Activated naive CD4-positive, alpha-beta T cell treated with anti-CD3 and anti-CD28 coated beads, Interleukin-2, amount 50 U/mL, for 72 hours (primary cell): Measurements from ENCODE around the gene POTEM. TPM values are rescaled to one million over a fixed set of nuclear protein-coding genes. Genes with fewer than 3 reads are reported as not detected.
"Not testable (repeated sequence)": the region's sequence is repeated elsewhere in the genome, so short reads cannot be mapped to it uniquely, and the experiment has no call there.

Source experiments
- ATAC-seq, 2 donors: fragments of 150-1000 bp; cut with Tn5 transposase; 2 replicates each; pipeline ENCODE4 v1.10.0; 2021; ENCODE audit warnings: mild to moderate bottlenecking in 2 of 2, moderate library complexity in 2 of 2
- DNase-seq, 2 donors: peaks; one replicate each; pipeline ENCODE4 v3.0.0; 2021 to 2022; ENCODE audit warnings: low spot score in 2 of 2
- H3K27ac Mint-ChIP-seq, 2 donors: one replicate each; pipeline ENCODE4 v1.8.0; 2022; ENCODE audit warnings: mild to moderate bottlenecking in 2 of 2, mixed read lengths in 2 of 2
- H3K36me3 Mint-ChIP-seq, 2 donors: one replicate each; pipeline ENCODE4 v1.8.0; 2022; ENCODE audit warnings: mixed read lengths in 2 of 2
- H3K9me3 Mint-ChIP-seq, 2 donors: one replicate each; pipeline ENCODE4 v1.8.0; 2022; ENCODE audit warnings: mixed read lengths in 2 of 2
- total RNA-seq, 2 donors: library from RNA; stranded (reverse); gene quantifications; one replicate each; pipeline ENCODE4 v1.2.3, GENCODE V29; 2022

The POTEM gene
- total RNA-seq: not detected

DNA sequence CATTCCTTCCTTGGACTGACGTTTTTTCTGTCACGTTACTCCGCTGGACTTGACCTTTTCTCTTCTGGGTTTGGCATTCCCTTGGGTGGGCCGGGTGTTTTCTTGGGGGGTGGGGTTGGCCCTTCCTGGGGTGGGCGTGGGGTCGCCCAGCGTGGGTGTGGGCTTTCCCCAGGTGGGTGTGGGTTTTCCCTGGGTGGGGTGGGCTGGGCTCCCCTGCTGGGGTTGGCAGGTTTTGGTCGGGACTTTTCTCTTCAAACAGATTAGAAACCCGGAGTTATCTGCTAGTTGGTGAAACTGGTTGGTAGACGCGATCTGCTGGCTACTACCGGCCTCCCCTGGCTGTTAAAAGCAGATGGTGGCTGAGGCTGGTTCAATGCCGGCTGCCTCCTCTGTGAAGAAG lies at the start of gene POTEM:
Gene POTEM (plus strand): TSS at position 301 of the 400 bp plus-strand sequence. CDS start 52 bp downstream, at position 353.
- H3K9me3 Mint-ChIP-seq, H3K36me3 Mint-ChIP-seq, H3K27ac Mint-ChIP-seq, ATAC-seq, DNase-seq: not testable (repeated sequence)

DNA sequence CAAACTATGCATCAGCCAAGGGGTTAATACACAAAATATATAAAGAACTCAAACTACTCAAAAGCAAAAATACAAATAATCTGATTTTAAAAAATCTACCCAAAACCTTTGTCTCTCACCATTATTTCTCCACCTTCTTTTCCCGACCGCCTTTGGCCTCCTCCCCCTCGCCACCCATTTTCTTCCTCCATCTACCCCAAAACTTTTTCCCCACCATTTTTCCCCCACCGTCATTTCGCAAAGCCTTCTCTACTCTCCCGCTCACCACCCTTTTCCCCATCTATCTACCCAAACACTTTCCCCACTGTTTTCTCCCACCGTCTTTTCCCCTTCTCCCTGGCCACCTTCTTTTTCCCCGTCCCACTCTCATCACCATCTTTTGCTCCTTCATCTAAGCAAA lies 48.9 kb upstream of the POTEM start:
- H3K9me3 Mint-ChIP-seq, ATAC-seq, H3K36me3 Mint-ChIP-seq, DNase-seq, H3K27ac Mint-ChIP-seq: not testable (repeated sequence)

- not testable (repeated sequence) for H3K36me3 Mint-ChIP-seq, DNase-seq, ATAC-seq, H3K27ac Mint-ChIP-seq, H3K9me3 Mint-ChIP-seq
These were observed 47.2 kb upstream of the POTEM start for GRCh38 chr14:18920052-18920451.

- not testable (repeated sequence) for DNase-seq, H3K36me3 Mint-ChIP-seq, ATAC-seq, H3K9me3 Mint-ChIP-seq, H3K27ac Mint-ChIP-seq
These were observed 46.1 kb upstream of the POTEM start for GRCh38 chr14:18921055-18921701.

- H3K27ac Mint-ChIP-seq, H3K36me3 Mint-ChIP-seq, H3K9me3 Mint-ChIP-seq, ATAC-seq, DNase-seq: not testable (repeated sequence)
These were observed 30.4 kb upstream of the POTEM start for GRCh38 chr14:18936848-18937247.

DNA sequence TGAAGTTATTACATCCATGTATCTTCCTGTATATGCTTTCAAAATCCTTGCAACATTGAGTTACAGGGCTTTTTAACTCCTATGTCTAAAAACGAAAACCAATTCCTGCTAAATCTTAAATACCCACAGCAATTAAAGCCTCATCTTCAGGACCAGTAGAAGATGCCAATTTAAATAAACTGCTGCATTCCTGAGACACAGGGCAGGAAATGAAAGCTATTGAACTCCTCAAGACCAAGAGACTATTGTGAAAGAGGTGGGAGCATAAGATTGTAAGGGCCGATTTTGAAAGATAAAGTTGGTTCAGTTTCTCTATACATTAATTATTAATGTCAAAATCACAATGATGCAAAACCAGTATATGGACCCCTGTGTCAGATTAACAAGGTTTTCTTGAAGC lies 28.5 kb upstream of the POTEM start:
- not testable (repeated sequence) for ATAC-seq, H3K27ac Mint-ChIP-seq, H3K9me3 Mint-ChIP-seq, H3K36me3 Mint-ChIP-seq, DNase-seq

- not testable (repeated sequence) for H3K9me3 Mint-ChIP-seq, H3K27ac Mint-ChIP-seq, H3K36me3 Mint-ChIP-seq, ATAC-seq
- DNase-seq: peak in 1 of 2 donors; percentile 41
These were observed 17.3 kb upstream of the POTEM start for GRCh38 chr14:18949939-18950338.

- not testable (repeated sequence) for H3K27ac Mint-ChIP-seq, DNase-seq, ATAC-seq, H3K9me3 Mint-ChIP-seq, H3K36me3 Mint-ChIP-seq
These were observed 14.1 kb upstream of the POTEM start for GRCh38 chr14:18953085-18953484.

- not testable (repeated sequence) for ATAC-seq, H3K36me3 Mint-ChIP-seq, DNase-seq, H3K27ac Mint-ChIP-seq, H3K9me3 Mint-ChIP-seq
These were observed 11.4 kb upstream of the POTEM start for GRCh38 chr14:18955816-18956215.

GRCh38 chr14:18961576-18961975 lies 5.7 kb upstream of the POTEM start:
- H3K27ac Mint-ChIP-seq, DNase-seq, ATAC-seq, H3K9me3 Mint-ChIP-seq, H3K36me3 Mint-ChIP-seq: not testable (repeated sequence)

GRCh38 chr14:18962143-18962542 lies 5.1 kb upstream of the POTEM start:
- not testable (repeated sequence) for H3K27ac Mint-ChIP-seq, DNase-seq, ATAC-seq, H3K36me3 Mint-ChIP-seq, H3K9me3 Mint-ChIP-seq

DNA sequence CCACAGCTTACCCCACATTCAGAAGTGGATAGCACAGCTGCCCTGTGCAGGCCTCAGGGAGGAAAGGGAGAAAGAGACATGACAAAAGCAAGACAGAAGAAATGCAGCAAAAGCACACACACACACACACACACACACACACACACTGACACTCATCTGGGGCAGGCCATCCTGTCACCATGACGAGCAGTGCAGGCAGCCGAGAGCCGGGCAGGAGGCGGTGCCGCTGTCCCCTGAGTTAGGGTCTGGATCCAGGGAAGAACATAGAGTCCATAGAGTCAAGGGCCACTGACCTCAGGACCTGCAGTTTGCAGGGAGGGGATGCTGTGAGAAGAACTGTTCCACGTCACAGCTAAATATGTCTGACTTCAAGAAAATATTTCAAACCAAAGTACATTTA lies 4.0 kb upstream of the POTEM start:
- H3K36me3 Mint-ChIP-seq: not testable (repeated sequence)

GRCh38 chr14:18964878-18965277 lies 2.4 kb upstream of the POTEM start:
- H3K9me3 Mint-ChIP-seq, DNase-seq, H3K27ac Mint-ChIP-seq, ATAC-seq, H3K36me3 Mint-ChIP-seq: not testable (repeated sequence)

More for the DNA sequence above, 4.0 kb upstream of the POTEM start:
- H3K27ac Mint-ChIP-seq, H3K9me3 Mint-ChIP-seq, DNase-seq, ATAC-seq: not testable (repeated sequence)

DNA sequence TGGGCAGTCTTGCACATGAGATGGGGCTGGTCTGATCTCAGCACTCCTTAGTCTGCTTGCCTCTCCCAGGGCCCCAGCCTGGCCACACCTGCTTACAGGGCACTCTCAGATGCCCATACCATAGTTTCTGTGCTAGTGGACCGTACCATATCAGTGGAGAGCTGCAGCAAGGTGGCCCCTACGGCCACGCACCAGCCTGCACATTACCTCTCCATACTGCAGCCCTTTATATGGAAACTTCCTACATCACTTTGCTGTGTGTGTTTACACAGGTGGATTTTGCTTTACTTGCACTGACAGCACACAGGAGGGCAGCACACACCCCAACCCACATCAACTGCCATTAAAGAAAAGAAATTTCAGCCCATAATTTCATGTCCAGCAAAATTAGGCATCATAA lies 35.3 kb downstream of the POTEM start:
- H3K9me3 Mint-ChIP-seq, ATAC-seq, H3K36me3 Mint-ChIP-seq, DNase-seq, H3K27ac Mint-ChIP-seq: not testable (repeated sequence)

- H3K9me3 Mint-ChIP-seq, DNase-seq, ATAC-seq, H3K27ac Mint-ChIP-seq, H3K36me3 Mint-ChIP-seq: not testable (repeated sequence)
These were observed 39.3 kb downstream of the POTEM start for GRCh38 chr14:19006490-19006889.

DNA sequence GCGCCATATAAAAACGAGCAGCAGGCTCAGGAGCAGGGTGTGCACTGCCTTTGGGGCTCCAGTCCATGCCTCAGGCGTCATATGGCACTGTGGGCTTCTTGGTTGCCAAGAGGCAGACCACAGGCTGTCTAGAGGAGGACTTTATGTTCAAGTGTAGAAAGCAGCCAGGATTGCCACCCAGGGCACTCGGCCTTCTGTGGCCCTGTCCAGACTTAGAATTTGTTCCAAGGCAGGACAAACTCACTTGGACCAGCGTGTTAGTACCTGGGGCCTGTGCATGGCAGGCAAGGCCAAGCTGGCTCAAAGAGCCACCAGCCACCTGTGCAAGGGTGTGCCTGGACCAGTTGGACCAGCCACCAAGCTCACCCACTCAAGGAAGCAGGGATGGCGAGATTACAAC lies 40.4 kb downstream of the POTEM start:
- DNase-seq, ATAC-seq, H3K36me3 Mint-ChIP-seq, H3K9me3 Mint-ChIP-seq, H3K27ac Mint-ChIP-seq: not testable (repeated sequence)

DNA sequence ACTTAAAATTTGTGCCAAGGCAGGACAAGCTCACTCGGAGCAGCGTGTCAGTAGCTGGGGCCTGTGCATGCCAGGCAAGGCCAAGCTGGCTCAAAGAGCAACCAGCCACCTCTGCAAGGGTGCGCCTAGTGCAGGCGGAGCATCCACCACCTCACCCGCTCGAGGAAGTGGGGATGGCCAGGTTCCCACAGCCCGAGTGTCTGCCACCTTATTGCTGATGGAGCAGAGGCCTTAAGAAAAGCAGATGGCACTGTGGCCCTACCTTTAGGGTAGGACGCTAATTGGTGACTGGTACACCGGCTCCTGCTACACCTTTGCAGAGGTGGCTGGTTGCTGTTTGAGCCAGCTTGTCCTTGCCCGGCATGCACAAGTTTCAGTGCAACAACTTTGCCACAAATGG lies 43.8 kb downstream of the POTEM start:
- not testable (repeated sequence) for H3K27ac Mint-ChIP-seq, ATAC-seq, H3K36me3 Mint-ChIP-seq, H3K9me3 Mint-ChIP-seq, DNase-seq

DNA sequence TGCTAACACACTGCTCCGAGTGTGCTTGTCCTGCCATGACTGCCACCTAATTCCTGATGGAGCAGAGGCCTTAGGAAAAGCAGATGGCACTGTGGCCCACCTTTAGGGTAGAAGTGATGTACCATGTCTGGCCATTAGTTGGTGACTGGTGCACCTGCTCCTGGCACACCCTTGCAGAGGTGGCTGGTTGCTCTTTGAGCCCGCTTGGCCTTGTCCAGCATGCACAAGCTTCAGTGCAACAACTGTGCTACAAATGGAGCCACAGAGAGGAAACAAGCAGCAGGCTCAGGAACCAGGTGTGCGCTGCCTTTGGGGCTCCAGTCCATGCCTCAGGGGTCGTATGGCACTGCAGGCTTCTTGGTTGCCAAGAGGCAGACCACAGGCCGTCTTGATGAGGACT lies 44.5 kb downstream of the POTEM start:
- H3K9me3 Mint-ChIP-seq, H3K27ac Mint-ChIP-seq: not testable (repeated sequence)

More for the DNA sequence above, 44.5 kb downstream of the POTEM start:
- not testable (repeated sequence) for DNase-seq, H3K36me3 Mint-ChIP-seq, ATAC-seq
